Ishikawa (cell line): ENCODE results near the gene ZNF641.

ENCODE experiments used
- CEBPB ChIP-seq: IDR thresholded peaks from 2 replicates; pipeline ENCODE4 v1.6.1; 2012
- CREB1 ChIP-seq: IDR thresholded peaks from 2 replicates; pipeline ENCODE4 v1.6.1; 2012; ENCODE audit warnings: low read depth
- EGR1 ChIP-seq: IDR thresholded peaks from 2 replicates; pipeline ENCODE4 v1.6.1; 2012
- EP300 ChIP-seq: IDR thresholded peaks from 2 replicates; pipeline ENCODE4 v1.6.1; 2012; ENCODE audit warnings: borderline replicate concordance
- FOXM1 ChIP-seq: IDR thresholded peaks from 2 replicates; pipeline ENCODE4 v1.6.1; 2012; ENCODE audit warnings: low read depth, borderline replicate concordance
- MAX ChIP-seq: IDR thresholded peaks from 2 replicates; pipeline ENCODE4 v1.6.1; 2012
- NFIC ChIP-seq: IDR thresholded peaks from 2 replicates; pipeline ENCODE4 v1.6.1; 2012
- RAD21 ChIP-seq: IDR thresholded peaks from 2 replicates; pipeline ENCODE4 v1.6.1; 2012; ENCODE audit warnings: low read depth
- TAF1 ChIP-seq: IDR thresholded peaks from 2 replicates; pipeline ENCODE4 v1.6.1; 2012; ENCODE audit warnings: low read depth, mild to moderate bottlenecking
- TCF12 ChIP-seq: IDR thresholded peaks from 2 replicates; pipeline ENCODE4 v1.6.1; 2012; ENCODE audit warnings: low read depth
- TEAD4 ChIP-seq: IDR thresholded peaks from 2 replicates; pipeline ENCODE4 v1.6.1; 2012
- YY1 ChIP-seq: IDR thresholded peaks from 2 replicates; pipeline ENCODE4 v1.6.1; 2012; ENCODE audit warnings: low read depth
- ZBTB7A ChIP-seq: IDR thresholded peaks from 2 replicates; pipeline ENCODE4 v1.6.1; 2012; ENCODE audit warnings: low read depth
- TF ChIP-seq, protein P1 (sequence below): IDR thresholded peaks from 2 replicates; pipeline ENCODE4 v1.6.1; 2012; ENCODE audit warnings: low read depth, mild to moderate bottlenecking
- TF ChIP-seq, protein P2 (sequence below): IDR thresholded peaks from 2 replicates; pipeline ENCODE4 v1.6.1; 2012

ZNF641 gene

GRCh38 chr12:48350249-48351021, at the start of gene ZNF641:
Gene ZNF641, minus strand, starts transcription at chr12:48350919. Its CDS starts 2,829 bp downstream, at chr12:48348090.
- TF ChIP-seq FOXM1 (no peak), NFIC (peak; percentile 72), ZBTB7A (peak; percentile 84; the same call in 1 of the 2 replicates), TCF12 (no peak), RAD21 (no peak), EGR1 (no peak), CREB1 (0 out of 2 replicates have a peak, but pooled peaks have one; percentile 17), TAF1 (peak; percentile 56), CEBPB (no peak), MAX (0 out of 2 replicates have a peak, but pooled peaks have one; percentile 41), EP300 (no peak), TEAD4 (no peak), YY1 (no peak)
- TF ChIP-seq, protein P1, sequence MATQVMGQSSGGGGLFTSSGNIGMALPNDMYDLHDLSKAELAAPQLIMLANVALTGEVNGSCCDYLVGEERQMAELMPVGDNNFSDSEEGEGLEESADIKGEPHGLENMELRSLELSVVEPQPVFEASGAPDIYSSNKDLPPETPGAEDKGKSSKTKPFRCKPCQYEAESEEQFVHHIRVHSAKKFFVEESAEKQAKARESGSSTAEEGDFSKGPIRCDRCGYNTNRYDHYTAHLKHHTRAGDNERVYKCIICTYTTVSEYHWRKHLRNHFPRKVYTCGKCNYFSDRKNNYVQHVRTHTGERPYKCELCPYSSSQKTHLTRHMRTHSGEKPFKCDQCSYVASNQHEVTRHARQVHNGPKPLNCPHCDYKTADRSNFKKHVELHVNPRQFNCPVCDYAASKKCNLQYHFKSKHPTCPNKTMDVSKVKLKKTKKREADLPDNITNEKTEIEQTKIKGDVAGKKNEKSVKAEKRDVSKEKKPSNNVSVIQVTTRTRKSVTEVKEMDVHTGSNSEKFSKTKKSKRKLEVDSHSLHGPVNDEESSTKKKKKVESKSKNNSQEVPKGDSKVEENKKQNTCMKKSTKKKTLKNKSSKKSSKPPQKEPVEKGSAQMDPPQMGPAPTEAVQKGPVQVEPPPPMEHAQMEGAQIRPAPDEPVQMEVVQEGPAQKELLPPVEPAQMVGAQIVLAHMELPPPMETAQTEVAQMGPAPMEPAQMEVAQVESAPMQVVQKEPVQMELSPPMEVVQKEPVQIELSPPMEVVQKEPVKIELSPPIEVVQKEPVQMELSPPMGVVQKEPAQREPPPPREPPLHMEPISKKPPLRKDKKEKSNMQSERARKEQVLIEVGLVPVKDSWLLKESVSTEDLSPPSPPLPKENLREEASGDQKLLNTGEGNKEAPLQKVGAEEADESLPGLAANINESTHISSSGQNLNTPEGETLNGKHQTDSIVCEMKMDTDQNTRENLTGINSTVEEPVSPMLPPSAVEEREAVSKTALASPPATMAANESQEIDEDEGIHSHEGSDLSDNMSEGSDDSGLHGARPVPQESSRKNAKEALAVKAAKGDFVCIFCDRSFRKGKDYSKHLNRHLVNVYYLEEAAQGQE, result no peak
- TF ChIP-seq, protein P2, sequence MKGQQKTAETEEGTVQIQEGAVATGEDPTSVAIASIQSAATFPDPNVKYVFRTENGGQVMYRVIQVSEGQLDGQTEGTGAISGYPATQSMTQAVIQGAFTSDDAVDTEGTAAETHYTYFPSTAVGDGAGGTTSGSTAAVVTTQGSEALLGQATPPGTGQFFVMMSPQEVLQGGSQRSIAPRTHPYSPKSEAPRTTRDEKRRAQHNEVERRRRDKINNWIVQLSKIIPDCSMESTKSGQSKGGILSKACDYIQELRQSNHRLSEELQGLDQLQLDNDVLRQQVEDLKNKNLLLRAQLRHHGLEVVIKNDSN, result no peak

DNA sequence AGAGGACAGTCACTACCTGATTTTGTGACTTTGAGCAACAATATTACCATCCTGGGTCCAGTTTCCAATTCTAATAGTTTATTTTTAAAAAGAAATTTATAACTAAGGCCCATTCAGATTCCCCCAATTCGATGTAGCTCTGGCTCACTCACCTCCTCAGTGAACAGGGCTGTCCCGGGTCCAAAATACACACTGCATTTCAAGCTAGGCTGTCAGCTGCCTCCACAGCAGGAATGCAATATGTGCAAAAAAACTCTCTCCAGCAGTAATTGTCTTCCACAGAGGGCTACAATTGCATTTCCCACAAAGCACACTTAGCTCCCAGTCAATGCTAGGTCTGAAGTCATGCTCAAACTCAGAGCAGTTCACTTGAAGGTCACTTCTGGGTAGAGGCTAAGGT, 39.3 kb upstream of the ZNF641 start:
- TF ChIP-seq EP300, result no peak
- no peak for TF ChIP-seq CEBPB
- no peak for TF ChIP-seq TCF12
- no peak for TF ChIP-seq NFIC
- TF ChIP-seq CREB1, result no peak
- TF ChIP-seq MAX, result no peak
- no peak for TF ChIP-seq ZBTB7A
- TF ChIP-seq TEAD4, result no peak
- TF ChIP-seq, protein P1, result no peak
- no peak for TF ChIP-seq RAD21
- TF ChIP-seq FOXM1, result no peak
- no peak for TF ChIP-seq TAF1
- TF ChIP-seq YY1, result no peak
- TF ChIP-seq, protein P2, result no peak
- no peak for TF ChIP-seq EGR1

- TF ChIP-seq RAD21, result no peak
- TF ChIP-seq, protein P1, result no peak
- TF ChIP-seq TAF1, result no peak
- no peak for TF ChIP-seq FOXM1
- no peak for TF ChIP-seq EGR1
- no peak for TF ChIP-seq TCF12
- TF ChIP-seq, protein P2, result no peak
- TF ChIP-seq MAX, result no peak
- TF ChIP-seq CREB1, result no peak
- TF ChIP-seq TEAD4, result no peak
- TF ChIP-seq YY1, result no peak
- no peak for TF ChIP-seq NFIC
- no peak for TF ChIP-seq CEBPB
These were observed 38.7 kb upstream of the ZNF641 start for GRCh38 chr12:48389409-48389808.
